Testis (tissue), 3 donors: ENCODE data around the gene NIPBL. TPM values are rescaled to one million over a fixed set of nuclear protein-coding genes. Genes with fewer than 3 reads are reported as not detected.
"Not testable (repeated sequence)": the region's sequence is repeated elsewhere in the genome, so short reads cannot be mapped to it uniquely, and the experiment has no call there.

Experiments used
- DNase-seq: peaks from one replicate; pipeline ENCODE4 v3.0.0-alpha.2; 2019
- H3K27ac ChIP-seq, 2 donors: fragments of 200-600 bp; sonication (generic); one replicate each; pipeline ENCODE4 v1.5.1; 2019
- H3K27me3 ChIP-seq: fragments of 200-600 bp; sonication (generic); one replicate; pipeline ENCODE4 v1.5.1; 2019
- H3K36me3 ChIP-seq: fragments of 200-600 bp; sonication (generic); one replicate; pipeline ENCODE4 v1.5.1; 2017; ENCODE audit warnings: low read depth; ENCODE audit errors: missing control alignments
- H3K4me1 ChIP-seq: fragments of 200-600 bp; sonication (generic); one replicate; pipeline ENCODE4 v1.5.1; 2019
- H3K4me3 ChIP-seq, 2 donors: fragments of 200-600 bp; sonication (generic); one replicate each; pipeline ENCODE4 v1.5.1; 2017 to 2019
- H3K9me3 ChIP-seq: fragments of 200-600 bp; sonication (generic); one replicate; pipeline ENCODE4 v1.5.1; 2017
- POLR2A ChIP-seq: fragments of 450-650 bp; IDR thresholded peaks from one replicate; pipeline ENCODE4 v1.6.1; 2017; ENCODE audit warnings: antibody characterized with exemption, mild to moderate bottlenecking, moderate library complexity
- WGBS, 2 donors: methylation state at CpG; one replicate each; pipeline ENCODE4 v1.1.5; 2018; 5-methylcytosine and 5-hydroxymethylcytosine counted together
- intact Hi-C: fragments of 100-400 bp; cut with DNase I; formaldehyde crosslinking; loops from one replicate; pipeline ENCODE4 v1.15.1; 2023; ENCODE audit warnings: low total_unique reads
- polyA plus RNA-seq: library from polyadenylated mRNA; stranded (reverse); fragments of 350-450 nt; fragmentation: Illumina TruSeq; extraction: RNeasy Lipid Tissue Mini Kit (QIAGEN cat#74804); gene quantifications from one replicate; pipeline ENCODE4 v1.2.3, GENCODE V29; 2014; ENCODE audit warnings: low read depth, low replicate concordance; ENCODE audit not compliant: insufficient read depth
- total RNA-seq, 2 donors: library from RNA; depleted of rRNA; stranded (reverse); fragments of >200 nt; gene quantifications; one replicate each; pipeline ENCODE4 v1.2.3, GENCODE V29; 2016
- TF ChIP-seq, protein P1 (sequence below), 3 experiments: fragments of 450-650 bp in 2 of 3; fragments of 200-600 bp in 1 of 3; sonication (generic) in 1 of 3; IDR thresholded peaks; one replicate each; pipeline ENCODE4 v1.5.1; 2016 to 2019; ENCODE audit warnings: antibody characterized with exemption in 3 of 3, mild to moderate bottlenecking in 2 of 3, moderate library complexity in 1 of 3

The NIPBL gene
- total and polyA plus RNA-seq, 3 donors from 2014 or later = 13.8 to 80.2 (median 76.6) TPM

DNA sequence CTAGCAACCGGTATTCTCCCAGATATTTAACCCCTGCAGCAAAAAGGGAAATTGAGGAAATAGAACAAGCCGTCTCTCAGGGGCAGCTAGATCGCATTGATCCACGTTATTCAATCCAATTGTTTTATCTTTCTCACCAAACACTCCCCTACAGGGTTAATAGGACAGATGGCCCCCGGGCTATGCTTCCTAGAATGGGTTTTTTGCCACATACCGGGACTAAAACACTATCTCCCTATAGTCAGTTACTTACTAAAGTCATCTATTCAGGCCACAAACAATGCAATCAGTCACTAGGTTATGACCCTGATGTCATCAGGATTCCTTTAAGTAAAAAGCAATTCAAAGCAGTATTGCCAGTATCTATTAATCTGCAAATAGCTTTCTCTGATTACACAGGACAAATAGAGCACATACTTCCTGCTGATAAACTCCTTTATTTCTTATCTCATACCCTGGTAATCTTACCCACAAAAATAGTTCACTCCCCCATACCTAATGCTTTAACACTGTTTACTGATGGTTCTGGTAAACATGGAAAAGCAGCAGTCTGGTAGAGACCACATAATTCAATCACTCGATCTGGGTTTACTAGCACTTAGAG, 213.7 kb downstream of the NIPBL start:
- intact Hi-C loops = no loop called here
- no peak for DNase-seq
- no peak overlapping the region for H3K4me3 ChIP-seq

DNA sequence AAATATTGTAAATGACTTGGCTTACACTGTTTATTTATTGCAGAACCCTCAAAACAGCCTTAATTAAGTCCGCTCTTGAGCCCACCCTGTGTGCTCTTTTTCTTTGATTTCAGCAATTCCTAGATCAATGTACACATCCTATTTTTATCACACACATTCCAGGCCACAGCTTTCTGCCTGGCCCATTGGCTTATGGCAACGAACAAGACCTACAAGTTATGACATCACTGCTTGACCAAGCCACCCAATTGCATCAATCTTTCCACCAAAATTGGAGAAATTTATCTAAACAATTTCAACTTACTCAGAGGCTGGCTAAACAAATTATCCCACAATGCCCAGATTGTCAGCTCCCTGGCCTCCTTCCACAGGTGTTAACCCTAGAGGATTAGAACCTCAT, 214.2 kb downstream of the NIPBL start:
- no peaks in the 10 kb centered on the region for H3K9me3 ChIP-seq
- DNase-seq = no peak
- intact Hi-C loops = no loop called here
- no peak for TF ChIP-seq POLR2A
- TF ChIP-seq, protein P1, sequence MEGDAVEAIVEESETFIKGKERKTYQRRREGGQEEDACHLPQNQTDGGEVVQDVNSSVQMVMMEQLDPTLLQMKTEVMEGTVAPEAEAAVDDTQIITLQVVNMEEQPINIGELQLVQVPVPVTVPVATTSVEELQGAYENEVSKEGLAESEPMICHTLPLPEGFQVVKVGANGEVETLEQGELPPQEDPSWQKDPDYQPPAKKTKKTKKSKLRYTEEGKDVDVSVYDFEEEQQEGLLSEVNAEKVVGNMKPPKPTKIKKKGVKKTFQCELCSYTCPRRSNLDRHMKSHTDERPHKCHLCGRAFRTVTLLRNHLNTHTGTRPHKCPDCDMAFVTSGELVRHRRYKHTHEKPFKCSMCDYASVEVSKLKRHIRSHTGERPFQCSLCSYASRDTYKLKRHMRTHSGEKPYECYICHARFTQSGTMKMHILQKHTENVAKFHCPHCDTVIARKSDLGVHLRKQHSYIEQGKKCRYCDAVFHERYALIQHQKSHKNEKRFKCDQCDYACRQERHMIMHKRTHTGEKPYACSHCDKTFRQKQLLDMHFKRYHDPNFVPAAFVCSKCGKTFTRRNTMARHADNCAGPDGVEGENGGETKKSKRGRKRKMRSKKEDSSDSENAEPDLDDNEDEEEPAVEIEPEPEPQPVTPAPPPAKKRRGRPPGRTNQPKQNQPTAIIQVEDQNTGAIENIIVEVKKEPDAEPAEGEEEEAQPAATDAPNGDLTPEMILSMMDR (IDR thresholded peaks at IDR 0.05) = no peak
- H3K4me3 ChIP-seq = no peak overlapping the region
- H3K36me3 ChIP-seq = no peaks in the 10 kb centered on the region
- H3K27ac ChIP-seq = no peak overlapping the region
- no peaks in the 10 kb centered on the region for H3K27me3 ChIP-seq
- whole genome bisulfite sequencing, 2 donors = 91 to 94% methylated on average over 2 of the region's 2 CpGs
- no peaks in the 10 kb centered on the region for H3K4me1 ChIP-seq

More for the DNA sequence above, 213.7 kb downstream of the NIPBL start:
- H3K27me3 ChIP-seq = no peaks in the 10 kb centered on the region
- TF ChIP-seq POLR2A = no peak
- TF ChIP-seq, protein P1 (IDR thresholded peaks at IDR 0.05) = no peak
- 70 to 79% methylated on average over 7 of the region's 7 CpGs for WGBS, 2 donors
- no peak overlapping the region for H3K27ac ChIP-seq
- H3K4me1 ChIP-seq = no peaks in the 10 kb centered on the region
- no peaks in the 10 kb centered on the region for H3K9me3 ChIP-seq
- H3K36me3 ChIP-seq = no peaks in the 10 kb centered on the region

DNA sequence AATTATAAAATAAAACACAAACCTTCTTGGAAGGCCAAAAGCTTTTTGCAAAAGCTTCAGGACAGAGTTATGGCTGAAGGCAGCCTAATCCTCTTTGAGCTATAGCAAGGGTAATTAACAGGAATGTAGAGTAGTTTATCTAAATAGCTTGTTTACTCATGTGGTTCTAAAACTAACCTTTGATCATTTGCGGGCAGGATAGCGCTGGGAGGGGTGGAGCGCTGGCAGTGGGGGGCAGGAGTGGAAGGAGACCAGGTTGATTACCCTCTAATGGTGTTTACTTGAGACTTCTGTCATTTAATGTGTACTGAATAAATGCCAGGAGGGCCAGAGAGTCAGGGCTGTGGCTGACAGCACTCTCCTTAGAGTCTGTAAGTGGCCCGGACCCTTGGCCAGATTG, 217.2 kb downstream of the NIPBL start:
- H3K4me3 ChIP-seq, H3K36me3 ChIP-seq, H3K27me3 ChIP-seq, DNase-seq, H3K9me3 ChIP-seq, H3K4me1 ChIP-seq, intact Hi-C loops, H3K27ac ChIP-seq: not testable (repeated sequence)
- WGBS, 2 donors = 61 to 73% methylated on average over 4 of the region's 4 CpGs

DNA sequence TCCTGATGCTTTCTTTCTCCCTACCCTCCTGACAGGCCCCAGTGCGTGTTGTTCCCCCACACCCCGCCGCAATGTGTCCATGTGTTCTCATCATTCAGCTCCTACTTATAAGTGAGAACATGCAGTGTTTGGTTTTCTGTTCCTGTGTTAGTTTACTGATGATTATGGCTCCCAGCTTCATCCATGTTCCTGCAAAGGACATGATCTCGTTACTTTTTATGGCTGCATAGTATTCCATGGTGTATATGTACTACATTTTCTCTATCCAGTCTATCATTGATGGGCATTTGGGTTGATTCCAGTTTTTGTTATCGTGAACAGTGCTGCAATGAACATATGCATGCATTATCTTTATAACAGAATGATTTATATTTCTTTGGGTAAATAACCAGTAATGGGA, 222.7 kb downstream of the NIPBL start:
- H3K4me3 ChIP-seq, H3K9me3 ChIP-seq, H3K27me3 ChIP-seq, H3K36me3 ChIP-seq, intact Hi-C loops, H3K4me1 ChIP-seq, H3K27ac ChIP-seq, DNase-seq: not testable (repeated sequence)
- 91 to 97% methylated on average over 5 of the region's 5 CpGs for WGBS, 2 donors

DNA sequence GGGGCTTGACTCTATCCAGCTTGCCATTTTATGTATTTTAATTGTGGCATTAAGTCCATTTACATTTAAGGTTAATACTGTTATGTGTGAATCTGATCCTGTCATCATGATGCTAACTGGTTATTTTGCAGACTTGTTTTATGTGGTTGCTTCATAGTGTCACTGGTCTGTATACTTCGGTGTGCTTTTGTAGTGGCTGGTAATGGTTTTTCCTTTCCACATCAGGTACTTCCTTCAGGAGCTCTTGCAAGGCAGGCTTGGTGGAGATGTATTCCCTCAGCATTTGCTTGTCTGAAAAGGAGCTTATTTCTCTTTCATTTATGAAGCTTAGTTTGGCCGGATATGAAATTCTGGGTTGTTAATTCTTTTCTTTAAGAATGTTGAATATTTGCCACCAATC, 226.7 kb downstream of the NIPBL start:
- no peak for DNase-seq
- Histone ChIP-seq H3K9me3 (no peaks in the 10 kb centered on the region), H3K27me3 (no peaks in the 10 kb centered on the region), H3K4me1 (no peaks in the 10 kb centered on the region), H3K4me3 (no peak overlapping the region), H3K36me3 (peaks cover 4% of the 10 kb centered on the region), H3K27ac (no peak overlapping the region)
- intact Hi-C loops = no loop called here
- TF ChIP-seq POLR2A = no peak
- TF ChIP-seq, protein P1 (IDR thresholded peaks at IDR 0.05) = no peak
- 95 to 100% methylated on average over 2 of the region's 2 CpGs for WGBS, 2 donors

DNA sequence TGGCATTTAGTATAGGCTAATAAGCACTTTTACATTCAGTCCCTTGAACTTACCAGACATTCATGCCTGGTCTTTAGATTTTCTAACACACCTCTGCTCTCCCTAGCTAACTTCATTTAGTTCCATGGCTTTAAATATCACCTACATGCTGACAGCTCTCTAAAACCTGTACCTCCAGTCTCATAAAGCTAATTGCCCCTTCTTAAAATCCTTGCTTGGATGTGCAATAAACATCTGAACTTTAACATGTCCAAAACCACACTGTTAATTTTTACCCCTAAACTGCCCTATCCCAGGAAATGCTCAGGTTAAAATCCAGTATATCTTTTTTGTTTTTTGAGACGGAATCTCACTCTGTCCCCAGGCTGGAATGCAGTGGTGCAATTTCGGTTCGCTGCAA, 232.8 kb downstream of the NIPBL start:
- Histone ChIP-seq H3K4me3 (no peak overlapping the region), H3K4me1 (no peaks in the 10 kb centered on the region), H3K9me3 (no peaks in the 10 kb centered on the region), H3K27me3 (no peaks in the 10 kb centered on the region), H3K27ac (no peak overlapping the region), H3K36me3 (peaks cover 4% of the 10 kb centered on the region)
- WGBS, 2 donors = 94 to 98% methylated on average over 3 of the region's 3 CpGs
- no peak for TF ChIP-seq POLR2A
- TF ChIP-seq, protein P1 (IDR thresholded peaks at IDR 0.05) = no peak
- no peak for DNase-seq
- intact Hi-C loops = no loop called here
